Measurements from ENCODE around the gene DMWD.
"Not testable (repeated sequence)": the region's sequence is repeated elsewhere in the genome, so short reads cannot be mapped to it uniquely, and the experiment has no call there.

The DMWD gene

DNA sequence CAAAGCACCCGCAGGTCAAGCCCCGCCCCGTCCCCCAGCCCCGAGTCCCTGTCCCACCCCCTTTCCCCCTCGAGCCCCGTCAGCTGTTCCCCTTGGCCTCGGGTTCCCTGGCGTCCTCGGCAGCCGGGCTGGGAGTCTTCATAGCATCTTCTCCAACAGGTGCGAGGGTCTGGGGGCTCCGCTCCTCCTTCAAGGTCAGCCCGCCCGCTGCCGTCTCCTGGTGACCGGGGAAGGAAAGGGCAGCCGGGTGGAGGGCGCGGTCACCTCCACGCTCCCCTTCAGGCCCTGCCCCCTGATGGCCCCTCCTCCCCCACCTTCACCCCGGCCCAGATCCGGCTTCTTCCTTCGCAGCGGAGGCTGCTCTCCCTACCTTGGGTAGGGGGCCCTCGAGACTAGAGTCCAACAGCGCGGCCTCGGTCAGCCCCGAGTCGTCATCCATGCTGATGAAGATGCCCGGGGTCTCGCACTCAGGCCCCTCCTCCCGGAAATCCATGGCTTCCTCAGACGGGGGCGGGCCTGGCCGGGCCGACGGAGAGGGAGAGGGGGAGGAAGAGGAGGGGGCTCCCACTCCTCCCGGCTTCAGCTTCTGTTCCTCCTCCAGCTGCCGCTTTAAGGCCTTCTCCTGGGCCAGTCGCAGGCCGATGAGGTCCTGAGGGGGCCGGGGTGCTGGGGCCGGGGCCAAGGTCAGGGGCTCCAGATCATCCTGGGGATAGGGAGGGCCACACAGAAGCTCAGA lies 23.0 kb upstream of the DMWD start:
- no peak for DNase-seq

DNA sequence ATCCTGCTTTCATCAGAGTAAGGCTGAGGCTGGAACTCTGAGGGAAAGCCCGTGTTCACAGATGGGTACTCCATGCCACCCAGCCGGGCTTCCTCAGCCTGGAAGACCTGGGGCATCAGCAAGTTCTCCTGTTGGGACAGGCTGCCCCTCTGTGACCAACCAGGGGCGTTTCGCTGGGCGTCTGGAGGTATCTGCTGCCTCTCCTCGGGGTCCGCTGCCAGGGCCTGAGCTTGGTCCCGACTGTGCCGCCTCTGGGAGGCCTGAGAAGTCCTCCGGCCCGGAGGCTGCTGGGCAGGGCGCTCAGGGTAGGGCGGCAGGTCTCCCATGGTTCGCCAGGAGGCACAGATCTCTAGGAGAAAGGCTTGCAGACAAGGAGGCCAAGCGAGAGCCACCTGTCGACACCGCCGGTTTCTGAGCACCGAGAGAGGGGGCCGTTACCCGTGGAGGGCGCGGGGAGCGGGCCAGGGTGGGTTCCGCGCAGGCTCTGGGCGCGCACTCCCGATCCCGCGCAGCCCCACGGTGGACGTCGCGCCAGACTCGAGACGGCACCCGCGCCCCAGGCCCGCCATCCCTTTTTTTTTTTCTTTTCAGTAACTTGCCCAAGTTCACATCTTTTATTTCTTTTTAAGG lies 22.3 kb upstream of the DMWD start, which contains the start of gene RSPH6A:
Gene RSPH6A (minus strand): TSS at position 458 of the 630 bp plus-strand sequence. CDS start 132 bp downstream, at position 326.
- DNase-seq: no peak

DNA sequence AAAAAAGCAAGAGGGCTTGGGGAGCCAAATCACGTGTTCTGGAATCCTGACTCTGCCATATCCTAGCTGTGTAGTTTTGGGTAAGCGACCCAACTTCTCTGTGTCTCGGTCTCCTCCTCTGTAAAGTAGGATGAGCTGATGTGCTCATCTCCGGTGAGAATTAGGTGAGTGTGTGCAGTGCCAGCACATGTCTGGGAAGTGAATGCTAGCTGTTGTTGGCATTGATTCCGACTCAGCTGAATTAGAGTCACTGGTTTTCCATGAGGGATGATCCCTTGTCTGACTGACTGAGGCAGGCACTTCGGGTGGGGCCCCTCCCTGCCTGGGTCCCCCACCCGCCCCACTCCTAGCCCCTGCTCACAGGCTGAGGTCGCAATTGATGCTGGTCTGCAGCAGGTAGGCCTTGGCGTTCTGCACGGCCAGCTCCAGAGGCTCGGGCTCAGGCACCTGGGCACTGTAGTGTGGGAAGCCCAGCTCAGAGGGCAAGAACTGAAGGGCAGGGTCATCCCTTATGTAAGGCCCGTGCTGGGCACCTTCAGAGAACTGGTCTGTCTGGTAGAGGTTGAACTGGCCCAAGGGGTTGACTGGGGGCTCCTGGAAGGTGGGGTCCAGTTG lies 21.6 kb upstream of the DMWD start:
- DNase-seq: no peak

DNA sequence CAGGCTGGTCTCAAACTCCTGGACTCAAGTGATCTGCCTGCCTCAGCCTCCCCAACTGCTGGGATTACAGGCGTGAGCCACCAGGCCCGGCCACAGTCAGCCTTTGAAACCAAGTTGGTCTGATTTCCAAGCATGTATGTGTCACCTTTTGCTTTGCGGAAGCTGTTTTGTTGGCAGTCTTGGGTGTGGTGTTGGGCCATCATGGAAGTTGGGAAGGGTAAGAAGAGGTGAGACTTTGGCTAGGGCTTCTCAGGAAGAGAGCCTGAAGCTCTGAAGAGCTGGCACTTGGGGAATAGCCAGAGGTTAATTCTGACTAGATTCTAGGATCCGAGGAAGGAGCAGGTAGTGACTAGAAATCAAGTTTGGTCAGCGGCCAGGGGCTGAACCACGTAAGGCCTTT lies 19.7 kb upstream of the DMWD start:
- no peak for DNase-seq

DNA sequence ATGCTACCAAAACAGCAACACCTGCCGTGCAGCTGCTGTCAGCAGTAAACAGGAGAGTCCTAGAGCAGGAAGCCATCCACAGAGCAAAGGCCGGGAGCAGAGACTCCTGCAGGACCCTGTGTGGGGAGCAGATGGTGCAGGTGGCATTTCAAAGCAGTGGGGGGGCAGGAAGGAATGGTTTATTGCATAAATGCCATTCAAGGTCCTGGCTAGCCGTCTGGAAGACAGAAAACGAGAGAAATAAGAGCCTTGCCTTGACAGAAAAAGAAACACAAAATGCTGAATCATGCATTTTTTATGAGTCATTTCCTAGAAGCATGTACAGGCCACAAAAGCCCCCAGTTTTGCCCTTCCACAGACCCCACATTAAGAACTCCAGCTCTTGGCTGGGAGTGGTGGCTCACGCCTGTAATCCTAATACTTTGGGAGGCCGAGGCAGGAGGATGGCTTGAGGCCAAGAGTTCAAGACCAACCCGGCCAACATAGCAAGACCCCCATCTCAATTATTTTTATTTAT lies 17.1 kb upstream of the DMWD start:
- DNase-seq: no peak

DNA sequence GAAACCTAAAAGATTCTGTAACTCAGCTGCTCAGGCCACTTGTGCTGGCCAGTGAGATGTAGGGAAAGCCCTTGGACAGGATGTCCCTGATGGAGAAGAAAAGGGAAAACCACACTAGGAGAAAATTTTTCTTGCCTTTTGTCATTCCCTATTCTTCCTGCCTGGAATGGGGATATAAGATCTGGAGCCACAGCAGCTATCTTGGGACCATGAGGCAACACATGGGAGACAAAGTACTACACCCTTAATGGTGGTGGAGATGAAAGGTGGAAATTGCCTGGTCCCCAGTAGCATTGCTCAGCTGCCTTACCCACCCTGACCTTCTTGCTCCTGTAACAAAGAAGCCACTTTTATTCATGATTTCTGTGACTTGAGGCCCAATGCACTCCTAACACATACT lies 13.1 kb upstream of the DMWD start:
- no peak for DNase-seq

DNA sequence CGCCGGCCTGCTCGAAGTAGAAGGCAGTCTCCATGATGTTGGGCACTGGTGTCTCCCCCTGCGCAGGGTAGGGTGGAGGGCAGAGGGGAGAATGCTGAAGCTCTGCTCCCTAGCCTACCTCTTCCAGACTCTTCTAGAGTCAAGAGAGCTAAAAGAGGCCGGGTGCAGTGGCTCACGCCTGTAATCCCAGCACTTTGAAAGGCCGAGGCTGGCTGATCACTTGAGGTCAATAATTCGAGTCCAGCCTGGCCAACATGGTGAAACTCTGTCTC lies 12.2 kb upstream of the DMWD start:
- no peak for DNase-seq

DNA sequence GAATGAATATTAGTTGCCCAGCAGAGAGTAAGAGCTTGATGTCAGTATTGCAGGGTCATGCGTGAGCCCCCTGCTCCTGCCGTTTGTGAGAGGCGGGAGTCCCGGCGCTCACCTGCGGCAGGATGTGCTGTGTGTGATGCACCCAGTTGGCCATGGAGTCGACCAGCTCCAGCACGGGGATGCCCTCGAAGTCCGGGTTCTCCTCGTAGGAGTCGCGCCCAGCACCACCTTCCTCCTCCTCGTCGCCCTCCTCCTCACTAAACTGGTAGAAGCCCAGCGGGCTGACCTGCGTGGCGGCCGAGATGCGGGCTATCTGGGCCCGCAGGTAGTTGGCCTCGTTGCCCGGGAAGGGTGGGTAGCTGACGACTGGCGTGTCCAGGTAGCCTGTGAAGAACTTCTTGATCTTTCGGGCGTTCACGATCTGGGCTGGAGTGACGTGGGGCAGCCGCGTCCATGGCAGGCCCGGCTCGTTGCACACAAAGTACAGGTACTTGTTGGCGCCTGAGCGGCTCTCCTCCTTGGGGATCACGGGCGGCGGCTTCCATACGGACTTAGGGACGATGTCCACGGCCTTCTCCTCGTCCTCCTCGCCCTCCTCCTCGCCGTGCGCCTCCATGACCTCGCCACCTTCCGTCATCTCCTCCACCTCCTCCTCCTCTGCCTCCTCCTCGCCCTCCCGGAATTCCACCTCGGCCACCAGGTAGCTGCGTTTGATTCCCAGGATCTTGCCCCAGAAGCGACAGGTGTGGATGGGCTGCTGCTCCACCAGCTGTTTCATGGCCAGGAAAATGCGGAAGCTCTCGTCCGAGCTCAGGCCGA lies 11.7 kb upstream of the DMWD start:
- no peak for DNase-seq

DNA sequence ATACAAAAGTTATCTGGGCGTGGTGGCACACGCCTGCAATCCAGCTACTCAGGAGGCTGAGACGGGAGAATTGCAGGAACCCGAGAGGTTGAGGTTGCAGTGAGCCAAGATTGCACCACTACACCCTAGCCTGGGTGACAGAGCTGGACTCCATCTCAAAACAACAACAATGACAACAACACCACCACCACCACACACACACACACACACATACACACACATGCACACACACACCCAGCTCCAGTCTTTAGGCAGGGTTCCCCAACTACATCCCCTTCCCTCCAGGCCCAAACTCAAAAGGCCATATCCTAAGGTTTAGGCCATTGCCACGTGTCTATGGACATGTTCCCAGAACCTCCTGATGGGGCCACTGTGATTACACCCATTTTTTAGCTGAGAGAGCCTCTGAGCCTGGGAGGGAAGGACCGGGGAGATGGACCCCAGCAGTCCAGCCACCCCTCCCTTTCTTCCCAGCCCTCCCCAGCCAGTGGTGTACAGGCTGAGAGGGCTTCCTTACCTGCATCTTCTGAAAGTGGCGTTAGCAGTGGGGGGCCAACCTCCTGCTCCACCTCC lies 9.0 kb upstream of the DMWD start:
- DNase-seq: no peak

DNA sequence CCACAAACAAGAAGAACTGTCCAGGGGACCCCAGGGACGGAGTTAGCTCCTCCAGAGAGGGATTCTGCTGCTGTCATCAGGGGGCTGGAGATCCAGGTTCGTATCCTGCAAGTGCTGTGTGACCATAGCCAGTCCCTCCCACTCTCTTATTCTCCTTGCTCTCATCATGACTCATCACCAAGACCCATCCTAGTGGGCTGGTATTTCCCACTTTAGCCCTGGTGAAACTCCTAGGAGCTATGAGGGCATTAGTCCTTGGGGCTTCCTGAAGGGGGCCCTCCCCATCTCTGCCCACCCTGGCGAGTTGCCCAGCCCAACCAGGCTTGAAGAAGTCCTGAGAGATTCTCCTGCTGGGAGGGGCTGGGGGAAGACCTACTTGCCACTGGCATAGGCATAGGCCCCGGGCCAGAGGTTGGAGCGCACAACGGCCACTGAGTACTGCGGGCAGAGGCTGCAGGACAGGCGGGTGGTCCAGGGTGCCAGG lies 7.5 kb upstream of the DMWD start:
- DNase-seq: no peak

DNA sequence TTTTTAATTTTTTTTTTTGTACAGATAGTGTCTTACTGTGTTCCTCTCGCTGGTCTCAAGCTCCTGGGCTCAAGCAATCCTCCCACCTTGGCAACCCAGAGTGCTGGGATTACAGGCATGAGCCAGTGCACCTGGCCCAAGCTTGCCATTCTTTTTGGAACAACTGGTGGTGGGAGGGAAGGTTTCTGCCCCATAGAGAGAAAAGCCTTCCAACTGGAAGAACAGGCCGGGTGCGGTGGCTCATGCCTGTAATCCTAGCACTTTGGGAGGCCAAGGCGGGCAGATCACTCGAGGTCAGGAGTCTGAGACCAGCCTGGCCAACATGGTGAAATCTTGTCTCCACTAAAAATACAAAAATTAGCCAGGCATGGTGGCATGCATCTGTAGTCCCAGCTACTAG lies 6.9 kb upstream of the DMWD start:
- DNase-seq: not testable (repeated sequence)

DNA sequence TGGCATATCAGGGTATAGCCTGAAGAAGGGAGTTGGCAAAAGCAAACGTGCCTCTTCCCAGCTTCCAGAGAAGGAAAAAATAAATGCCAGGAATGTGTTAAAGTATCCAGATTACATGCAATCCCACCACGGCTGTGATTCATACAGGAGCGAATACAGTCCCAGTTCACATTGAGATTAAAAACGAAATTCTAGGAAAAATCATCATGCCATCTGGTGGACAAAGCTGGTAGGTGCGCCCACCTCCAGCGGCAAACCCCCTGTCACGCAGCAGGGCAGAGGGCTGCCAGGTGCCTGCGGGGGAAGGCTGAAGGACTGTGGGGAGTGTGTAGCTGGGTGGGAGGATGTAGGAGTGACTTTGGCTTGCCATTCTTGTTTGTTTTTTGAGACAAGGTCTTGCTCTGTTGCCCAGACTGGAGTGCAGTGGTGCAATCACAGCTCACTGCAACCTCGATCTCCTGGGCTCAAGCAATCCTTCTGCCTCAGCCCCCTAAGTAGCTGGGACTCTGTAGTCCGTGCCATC lies 6.4 kb upstream of the DMWD start:
- DNase-seq: peak; percentile 64

DNA sequence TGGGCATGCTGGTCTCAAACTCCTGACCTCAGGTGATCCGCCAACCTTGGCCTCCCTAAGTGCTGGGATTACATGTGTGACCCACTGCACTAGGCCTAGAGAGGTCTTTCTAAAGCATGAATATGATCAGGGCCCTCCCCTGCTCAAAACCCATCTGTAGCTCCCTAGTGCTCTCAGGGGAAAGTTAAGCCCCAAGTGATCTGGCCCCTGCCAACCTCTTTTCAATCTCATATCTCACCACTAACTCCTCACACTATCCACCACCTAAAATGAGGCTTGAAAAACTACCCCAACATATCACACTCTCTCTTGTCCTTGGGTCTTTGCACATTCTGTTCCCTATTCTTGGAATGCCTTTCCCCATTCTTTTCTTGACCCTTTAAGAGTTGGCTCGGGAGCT lies 2.0 kb upstream of the DMWD start:
- DNase-seq: no peak

DNA sequence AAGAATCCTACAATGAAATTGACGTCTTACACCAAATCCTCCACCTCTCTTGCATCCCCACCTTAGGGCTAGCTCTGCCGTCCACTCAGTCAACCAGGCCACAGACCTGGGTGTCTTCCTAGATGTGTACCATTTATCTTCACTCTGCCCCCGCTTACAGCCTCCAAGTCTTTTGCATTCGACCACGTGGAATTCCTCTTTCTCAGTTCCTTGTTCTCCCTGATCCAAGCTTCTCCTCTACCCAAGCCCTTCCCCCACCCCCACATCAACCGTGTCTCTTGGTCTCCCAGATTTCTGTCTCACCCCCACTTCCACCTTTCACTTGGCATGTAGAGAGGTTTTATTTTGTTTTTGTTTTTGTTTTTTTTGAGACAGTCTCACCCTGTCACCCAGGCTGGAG lies 1.2 kb upstream of the DMWD start:
- DNase-seq: no peak

DNA sequence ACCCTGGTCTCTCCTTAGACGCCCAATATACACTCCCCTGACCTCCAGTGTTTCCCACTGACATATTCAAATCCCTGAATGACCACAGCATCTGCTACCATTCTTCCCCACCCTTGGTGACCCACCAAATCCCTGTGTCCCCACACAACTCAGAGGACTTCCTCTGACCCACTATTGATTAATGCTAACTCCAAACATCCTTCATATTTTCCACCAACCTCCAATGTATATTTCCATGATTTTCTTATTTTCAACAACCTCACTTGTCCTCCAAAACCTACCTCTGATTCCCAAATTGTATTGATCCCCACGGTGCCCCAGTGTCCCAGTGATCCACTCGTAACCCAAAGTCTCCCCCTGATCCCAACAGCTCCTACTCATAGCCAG lies 526 bp upstream of the DMWD start:
- DNase-seq: no peak

DNA sequence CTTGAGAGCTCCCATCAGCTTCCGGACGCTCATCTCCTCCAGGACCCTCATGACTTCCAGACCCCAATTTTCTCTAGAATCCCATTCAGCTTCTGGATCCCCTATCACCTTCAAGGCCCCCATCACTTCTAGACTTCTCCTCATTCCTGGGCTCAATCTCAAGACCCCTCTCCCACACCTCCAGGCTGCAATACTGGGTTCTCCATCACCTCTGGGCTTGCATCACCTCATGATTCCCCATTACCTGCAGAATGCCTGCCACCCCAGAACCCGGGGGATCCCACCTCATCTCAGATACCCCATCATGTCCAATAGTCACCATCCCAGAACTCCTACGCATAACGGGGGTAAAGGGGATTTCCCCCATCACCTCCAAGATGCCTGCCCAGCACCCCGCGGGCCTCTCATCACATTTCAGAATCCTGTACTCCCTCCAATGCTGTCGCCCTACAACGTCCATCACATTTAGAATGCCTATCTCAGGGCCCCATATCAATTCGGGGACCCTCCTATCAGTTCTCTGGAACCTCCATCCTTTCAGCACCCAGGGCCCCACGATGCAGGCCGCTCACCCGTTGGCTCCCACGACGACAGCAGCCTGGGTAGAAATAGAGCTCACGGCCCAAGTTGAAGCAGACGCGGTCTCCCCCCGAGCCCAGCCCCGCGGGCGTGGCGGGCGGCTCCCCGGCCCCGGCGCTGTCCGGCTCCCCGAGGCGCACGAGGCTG lies 738 bp downstream of the DMWD start:
- DNase-seq: no peak

DNA sequence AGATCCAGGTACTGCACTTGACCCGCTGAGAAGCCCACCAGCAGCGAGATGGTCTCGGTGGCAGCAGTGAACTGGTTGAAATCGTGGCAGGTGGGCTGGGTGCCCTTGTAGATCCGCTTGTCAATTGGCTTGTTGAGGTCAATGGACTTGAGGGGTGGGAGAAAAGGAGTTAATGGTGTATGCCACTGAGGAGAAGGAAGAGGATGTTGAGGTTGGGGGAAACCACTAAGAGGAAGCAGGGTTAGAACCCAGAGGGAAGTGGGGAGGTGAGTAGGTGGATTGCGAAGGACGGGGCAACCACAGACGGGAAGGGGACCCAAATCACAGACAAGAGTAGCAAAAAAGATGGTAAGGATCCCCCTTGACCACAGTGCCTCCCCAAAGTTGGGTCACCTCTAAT lies 1.7 kb downstream of the DMWD start:
- no peak for DNase-seq

DNA sequence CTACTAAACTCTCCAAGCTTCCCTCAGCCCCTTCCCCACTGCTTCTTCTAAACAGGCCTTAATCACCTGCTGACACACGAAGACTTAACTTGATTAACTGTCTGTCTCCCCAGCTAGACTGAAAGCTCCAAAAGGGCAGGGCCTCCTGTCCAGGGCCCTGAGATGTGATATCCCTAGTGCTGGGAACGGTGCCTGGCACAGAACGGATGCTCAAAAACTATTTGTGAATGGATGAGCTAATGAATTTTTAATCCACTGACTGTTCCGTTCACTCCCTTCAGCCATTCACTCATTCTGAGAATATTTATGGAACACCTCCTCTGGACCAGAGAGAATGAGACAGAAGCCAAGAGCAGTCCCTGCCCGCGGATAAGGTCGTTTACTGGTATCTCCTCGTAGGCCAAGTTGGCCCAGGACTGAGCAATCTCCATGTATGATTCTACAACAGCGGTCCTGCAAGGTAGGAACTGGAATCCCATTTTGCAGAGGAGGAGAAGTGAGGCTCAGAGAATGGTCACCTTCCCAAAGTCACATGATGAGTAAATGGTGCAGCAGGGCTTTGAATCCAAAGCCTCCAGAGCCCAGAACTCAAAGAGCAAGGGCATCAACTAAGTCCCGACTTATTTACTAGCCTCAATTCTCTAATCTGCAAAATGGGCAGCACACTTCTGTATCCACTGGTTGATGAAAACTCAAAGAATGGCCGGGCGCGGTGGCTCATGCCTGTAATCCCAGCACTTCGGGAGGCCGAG lies 3.4 kb downstream of the DMWD start:
- DNase-seq: no peak

DNA sequence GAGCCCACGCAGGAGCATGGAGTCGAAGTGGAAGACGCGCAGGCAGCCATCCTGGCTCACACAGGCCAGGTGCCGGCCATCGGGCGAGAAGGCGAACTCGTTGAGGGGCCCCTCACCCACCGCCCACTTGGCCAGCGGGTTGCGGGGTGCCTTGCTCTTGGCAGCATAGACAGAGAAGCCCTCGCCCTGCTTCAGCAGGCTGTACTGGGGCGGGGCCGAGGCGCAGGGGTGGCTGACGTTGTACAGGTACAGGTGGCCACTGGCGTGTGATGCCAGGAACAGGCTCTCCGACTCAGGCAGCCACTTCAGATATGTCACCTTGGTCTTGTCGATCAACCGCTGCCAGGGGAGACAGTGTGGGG lies 6.1 kb downstream of the DMWD start:
- no peak for DNase-seq

DNA sequence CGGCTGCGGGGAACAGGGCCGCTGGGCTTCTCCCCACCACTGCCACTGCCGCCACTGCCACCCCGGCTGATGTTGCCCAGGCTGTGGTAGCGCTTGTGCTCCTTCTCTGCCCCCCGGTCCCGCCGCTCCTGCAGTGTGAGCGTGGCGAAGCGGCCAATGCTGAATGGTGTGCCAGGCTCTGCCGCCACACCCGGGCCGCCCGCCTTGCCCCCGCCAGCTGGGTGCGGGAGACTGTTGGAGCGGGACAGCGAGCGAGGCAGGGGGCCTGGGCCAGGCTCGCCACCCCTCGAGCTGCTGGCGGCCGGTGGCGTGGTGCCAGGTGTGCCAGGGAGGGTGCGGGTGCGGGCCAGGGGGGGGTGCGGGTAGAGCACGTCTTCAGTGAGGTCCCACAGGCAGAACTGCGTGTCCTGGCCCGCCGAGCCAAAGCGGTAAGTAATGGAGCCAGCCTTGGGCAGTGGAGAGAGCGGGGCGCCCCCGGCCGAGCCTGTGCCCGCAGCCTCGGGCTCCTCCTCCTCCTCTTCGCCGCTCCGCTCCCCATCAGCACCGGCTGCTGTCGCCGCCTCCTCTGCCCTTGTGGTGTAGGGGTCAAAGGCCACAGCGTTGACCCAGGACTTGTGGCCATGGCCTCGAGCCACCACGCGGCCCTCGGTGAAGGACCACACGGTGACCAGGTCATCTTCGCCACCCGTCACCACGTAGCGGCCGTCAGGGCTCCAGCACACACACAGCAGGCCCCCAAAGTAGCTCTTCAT lies 6.7 kb downstream of the DMWD start:
- no peak for DNase-seq

DNA sequence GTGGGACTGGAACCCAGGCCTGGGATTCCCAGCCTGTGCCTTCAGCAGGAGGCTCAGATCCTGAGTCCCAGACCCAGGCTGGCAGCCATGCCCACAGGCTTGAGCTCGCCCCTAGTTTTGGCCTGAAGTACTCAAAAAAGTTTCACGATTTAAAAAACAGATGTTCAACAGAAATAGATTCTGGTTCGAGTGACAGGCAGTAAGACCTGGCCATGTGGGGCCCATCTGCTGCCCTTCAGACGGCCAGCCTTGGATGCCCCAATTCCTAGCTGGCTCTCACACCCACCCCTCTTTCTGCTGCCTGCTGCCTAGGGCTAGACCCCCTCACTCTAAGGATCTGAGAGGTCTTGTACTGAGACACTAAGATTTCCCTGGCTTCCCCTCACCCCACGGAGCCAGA lies 7.5 kb downstream of the DMWD start:
- no peak for DNase-seq

Data from NCI-H2029 treated with DMSO at 0.1 percent for 48 hours (cell line).